ENCODE data around the gene MFSD2A.

Gene MFSD2A

GRCh38 chr1:40017951-40018575, 63.1 kb downstream of the MFSD2A start:
- TF ChIP-seq, protein P1, sequence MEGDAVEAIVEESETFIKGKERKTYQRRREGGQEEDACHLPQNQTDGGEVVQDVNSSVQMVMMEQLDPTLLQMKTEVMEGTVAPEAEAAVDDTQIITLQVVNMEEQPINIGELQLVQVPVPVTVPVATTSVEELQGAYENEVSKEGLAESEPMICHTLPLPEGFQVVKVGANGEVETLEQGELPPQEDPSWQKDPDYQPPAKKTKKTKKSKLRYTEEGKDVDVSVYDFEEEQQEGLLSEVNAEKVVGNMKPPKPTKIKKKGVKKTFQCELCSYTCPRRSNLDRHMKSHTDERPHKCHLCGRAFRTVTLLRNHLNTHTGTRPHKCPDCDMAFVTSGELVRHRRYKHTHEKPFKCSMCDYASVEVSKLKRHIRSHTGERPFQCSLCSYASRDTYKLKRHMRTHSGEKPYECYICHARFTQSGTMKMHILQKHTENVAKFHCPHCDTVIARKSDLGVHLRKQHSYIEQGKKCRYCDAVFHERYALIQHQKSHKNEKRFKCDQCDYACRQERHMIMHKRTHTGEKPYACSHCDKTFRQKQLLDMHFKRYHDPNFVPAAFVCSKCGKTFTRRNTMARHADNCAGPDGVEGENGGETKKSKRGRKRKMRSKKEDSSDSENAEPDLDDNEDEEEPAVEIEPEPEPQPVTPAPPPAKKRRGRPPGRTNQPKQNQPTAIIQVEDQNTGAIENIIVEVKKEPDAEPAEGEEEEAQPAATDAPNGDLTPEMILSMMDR (IDR thresholded peaks at IDR 0.05; ENCODE audit: insufficient read depth, low read length, poor library complexity, severe bottlenecking): no peak
- H3K27me3 ChIP-seq (replicated peaks; ENCODE audit: control insufficient read depth, insufficient read depth, low read length): no peaks in the 10 kb centered on the region
- H3K36me3 ChIP-seq (ENCODE audit: control insufficient read depth, insufficient read depth, low read length): no peaks in the 10 kb centered on the region
- H3K4me3 ChIP-seq (replicated peaks; ENCODE audit: low read depth, low read length): no peak overlapping the region
- DNase-seq (ENCODE audit: extremely low read depth, insufficient read length): no peak
